Measurements from ENCODE around the gene HBA2.
A peak's percentile ranks its signal among the peaks of the same experiment; 100 is the strongest.
"Not testable (repeated sequence)": the region's sequence is repeated elsewhere in the genome, so short reads cannot be mapped to it uniquely, and the experiment has no call there.

The HBA2 gene

DNA sequence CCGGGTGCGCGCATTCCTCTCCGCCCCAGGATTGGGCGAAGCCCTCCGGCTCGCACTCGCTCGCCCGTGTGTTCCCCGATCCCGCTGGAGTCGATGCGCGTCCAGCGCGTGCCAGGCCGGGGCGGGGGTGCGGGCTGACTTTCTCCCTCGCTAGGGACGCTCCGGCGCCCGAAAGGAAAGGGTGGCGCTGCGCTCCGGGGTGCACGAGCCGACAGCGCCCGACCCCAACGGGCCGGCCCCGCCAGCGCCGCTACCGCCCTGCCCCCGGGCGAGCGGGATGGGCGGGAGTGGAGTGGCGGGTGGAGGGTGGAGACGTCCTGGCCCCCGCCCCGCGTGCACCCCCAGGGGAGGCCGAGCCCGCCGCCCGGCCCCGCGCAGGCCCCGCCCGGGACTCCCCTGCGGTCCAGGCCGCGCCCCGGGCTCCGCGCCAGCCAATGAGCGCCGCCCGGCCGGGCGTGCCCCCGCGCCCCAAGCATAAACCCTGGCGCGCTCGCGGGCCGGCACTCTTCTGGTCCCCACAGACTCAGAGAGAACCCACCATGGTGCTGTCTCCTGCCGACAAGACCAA is at the start of gene HBA2:
TSS of gene HBA2 (plus strand) at position 503 of the 568 bp plus-strand sequence. CDS start at position 540, 37 bp downstream.
- DNase-seq (ENCODE audit: low read depth); H3K4me3 ChIP-seq (ENCODE audit: low read depth, low read length): not testable (repeated sequence)

DNA sequence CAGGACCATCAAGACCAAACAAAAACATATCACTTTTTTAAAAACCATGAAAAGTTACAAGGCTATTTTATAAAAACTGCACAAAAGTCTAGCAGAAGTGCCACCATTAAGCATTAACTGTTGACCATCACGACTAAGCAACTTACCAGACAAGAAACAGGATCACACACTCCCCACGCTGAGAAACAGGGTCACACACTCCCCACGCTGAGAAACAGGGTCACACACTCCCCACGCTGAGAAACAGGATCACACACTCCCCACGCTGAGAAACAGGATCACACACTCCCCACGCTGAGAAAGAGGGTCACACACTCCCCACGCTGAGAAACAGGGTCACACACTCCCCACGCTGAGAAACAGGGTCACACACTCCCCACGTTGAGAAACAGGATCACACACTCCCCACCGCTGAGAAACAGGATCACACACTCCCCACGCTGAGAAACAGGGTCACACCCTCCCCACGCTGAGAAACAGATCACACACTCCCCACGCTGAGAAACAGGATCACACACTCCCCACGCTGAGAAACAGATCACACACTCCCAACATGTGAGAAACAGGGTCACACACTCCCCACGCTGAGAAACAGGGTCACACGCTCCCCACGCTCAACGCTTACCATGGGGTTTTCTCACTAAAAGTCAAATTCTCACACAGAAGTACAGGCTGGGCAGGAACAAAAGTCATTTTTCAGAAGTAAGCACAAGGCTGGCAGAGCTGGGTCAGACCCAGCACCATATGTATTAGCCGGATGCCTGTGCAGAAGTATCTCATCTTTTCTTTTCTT is 48.9 kb upstream of the HBA2 start:
- not testable (repeated sequence) for H3K4me3 ChIP-seq (ENCODE audit: low read depth, low read length); DNase-seq (ENCODE audit: low read depth)

DNA sequence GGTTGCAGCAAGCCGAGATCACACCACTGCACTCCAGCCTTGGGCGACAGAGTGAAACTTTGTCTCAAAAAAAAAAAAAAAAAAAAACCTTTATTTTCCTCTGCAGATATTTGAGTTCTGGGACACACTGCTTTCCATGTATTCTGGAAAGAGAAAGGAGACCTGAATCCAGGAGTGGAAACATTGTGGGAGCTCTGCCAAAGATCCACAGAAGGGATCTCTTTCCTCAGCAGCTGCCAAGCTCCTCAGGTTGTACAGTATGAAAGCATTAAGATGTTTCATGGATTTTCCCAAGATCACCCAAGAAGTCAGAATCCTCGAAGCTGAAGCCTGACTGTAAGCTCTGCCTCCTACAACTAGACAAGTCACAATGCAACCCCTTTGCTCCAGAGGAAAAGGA is 47.7 kb upstream of the HBA2 start:
- TF ChIP-seq, protein P1, sequence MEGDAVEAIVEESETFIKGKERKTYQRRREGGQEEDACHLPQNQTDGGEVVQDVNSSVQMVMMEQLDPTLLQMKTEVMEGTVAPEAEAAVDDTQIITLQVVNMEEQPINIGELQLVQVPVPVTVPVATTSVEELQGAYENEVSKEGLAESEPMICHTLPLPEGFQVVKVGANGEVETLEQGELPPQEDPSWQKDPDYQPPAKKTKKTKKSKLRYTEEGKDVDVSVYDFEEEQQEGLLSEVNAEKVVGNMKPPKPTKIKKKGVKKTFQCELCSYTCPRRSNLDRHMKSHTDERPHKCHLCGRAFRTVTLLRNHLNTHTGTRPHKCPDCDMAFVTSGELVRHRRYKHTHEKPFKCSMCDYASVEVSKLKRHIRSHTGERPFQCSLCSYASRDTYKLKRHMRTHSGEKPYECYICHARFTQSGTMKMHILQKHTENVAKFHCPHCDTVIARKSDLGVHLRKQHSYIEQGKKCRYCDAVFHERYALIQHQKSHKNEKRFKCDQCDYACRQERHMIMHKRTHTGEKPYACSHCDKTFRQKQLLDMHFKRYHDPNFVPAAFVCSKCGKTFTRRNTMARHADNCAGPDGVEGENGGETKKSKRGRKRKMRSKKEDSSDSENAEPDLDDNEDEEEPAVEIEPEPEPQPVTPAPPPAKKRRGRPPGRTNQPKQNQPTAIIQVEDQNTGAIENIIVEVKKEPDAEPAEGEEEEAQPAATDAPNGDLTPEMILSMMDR (conservative IDR thresholded peaks at IDR 0.05; ENCODE audit: low read depth, low read length): no peak
- no peak overlapping the region for H3K4me3 ChIP-seq (ENCODE audit: low read depth, low read length)
- DNase-seq (ENCODE audit: low read depth): no peak

DNA sequence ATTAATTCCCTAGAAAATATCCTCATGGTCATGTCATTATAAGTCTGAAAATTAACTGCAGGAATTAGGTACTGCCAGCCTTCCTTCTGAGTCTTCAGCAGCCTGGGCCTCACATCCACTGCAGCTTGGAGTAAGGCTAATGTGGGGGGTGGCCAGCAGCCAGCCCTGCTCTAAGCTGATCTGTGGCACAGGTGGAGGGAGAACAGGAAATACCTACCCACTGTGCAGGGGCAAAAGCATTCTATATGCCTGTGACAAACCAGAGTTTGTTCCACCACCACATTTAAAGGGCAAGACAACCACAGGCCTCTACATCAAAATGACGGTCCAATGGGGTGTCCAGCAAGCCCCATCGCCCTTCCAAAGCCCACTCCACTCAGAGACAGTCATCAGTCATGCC is 43.6 kb upstream of the HBA2 start:
- no peak overlapping the region for H3K4me3 ChIP-seq (ENCODE audit: low read depth, low read length)
- DNase-seq (ENCODE audit: low read depth): no peak
- TF ChIP-seq, protein P1 (conservative IDR thresholded peaks at IDR 0.05; ENCODE audit: low read depth, low read length): no peak

DNA sequence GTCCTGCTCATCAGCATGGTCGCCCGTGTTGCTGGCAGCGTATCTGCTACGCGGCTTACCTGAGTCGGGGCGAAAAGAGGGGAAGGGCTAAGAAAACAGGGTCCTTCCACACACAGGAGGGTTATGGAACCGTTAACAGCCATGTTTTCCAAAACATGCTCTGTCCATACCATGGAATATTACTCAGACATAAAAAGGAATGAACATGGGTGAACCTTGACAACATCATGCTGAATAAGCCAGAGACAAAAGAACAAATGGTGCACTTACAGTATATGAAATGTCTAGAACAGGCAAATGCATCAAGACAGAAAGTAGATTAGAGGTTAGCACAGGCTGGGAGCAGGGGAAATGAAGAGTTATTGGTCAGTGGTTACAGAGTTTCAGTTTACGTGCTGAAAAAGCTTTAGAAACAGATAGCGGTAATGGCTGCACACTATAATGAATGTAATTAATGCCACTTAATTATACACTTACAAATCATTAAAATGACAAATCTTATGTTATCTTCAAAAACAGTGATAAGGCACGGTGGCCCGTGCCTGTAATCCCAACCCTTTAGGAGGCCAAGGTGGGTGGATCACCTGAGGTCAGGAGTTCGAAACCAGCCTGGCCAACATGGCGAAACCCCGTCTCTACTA is 42.0 kb upstream of the HBA2 start:
- DNase-seq (ENCODE audit: low read depth): no peak
- TF ChIP-seq, protein P1 (conservative IDR thresholded peaks at IDR 0.05; ENCODE audit: low read depth, low read length): no peak
- no peak overlapping the region for H3K4me3 ChIP-seq (ENCODE audit: low read depth, low read length)

DNA sequence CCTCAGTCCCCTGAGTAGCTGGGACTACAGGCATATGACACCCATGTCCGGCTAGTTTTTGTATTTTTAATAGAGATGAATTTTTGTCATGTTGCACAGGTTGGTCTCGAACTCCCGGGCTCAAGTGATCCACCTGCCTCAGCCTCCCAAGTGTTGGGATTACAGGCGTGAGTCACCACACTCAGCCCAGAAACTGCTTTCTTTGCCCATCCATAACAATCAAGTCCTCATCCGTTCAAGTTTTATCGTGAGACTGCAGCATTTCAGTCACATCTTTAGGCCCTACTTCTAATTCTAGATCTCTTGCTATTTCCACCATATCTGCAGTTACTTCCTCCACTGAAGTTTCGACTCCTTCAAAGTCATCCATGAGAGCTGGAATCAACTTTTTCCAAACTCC is 40.6 kb upstream of the HBA2 start:
- TF ChIP-seq, protein P1 (conservative IDR thresholded peaks at IDR 0.05; ENCODE audit: low read depth, low read length): no peak
- DNase-seq (ENCODE audit: low read depth): no peak
- no peak overlapping the region for H3K4me3 ChIP-seq (ENCODE audit: low read depth, low read length)

DNA sequence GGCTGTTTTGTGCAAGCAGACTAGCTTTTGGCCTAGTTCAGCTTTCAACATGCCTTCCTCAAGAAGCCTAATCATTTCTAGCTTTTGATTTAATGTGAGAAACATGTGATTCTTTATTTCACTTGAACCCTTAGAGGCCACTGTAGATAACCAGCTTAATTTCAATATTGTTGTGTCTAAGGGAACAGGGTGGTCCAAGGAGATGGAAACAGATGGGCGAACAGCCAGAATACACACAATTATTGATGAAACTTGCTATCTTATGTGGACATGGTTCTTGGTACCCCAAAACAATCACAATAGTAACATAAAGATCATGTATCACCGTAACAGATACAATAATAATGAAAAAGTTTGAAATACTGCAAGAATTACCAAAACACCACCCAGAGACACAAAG is 39.0 kb upstream of the HBA2 start:
- no peak for DNase-seq (ENCODE audit: low read depth)
- TF ChIP-seq, protein P1 (conservative IDR thresholded peaks at IDR 0.05; ENCODE audit: low read depth, low read length): no peak
- no peak overlapping the region for H3K4me3 ChIP-seq (ENCODE audit: low read depth, low read length)

DNA sequence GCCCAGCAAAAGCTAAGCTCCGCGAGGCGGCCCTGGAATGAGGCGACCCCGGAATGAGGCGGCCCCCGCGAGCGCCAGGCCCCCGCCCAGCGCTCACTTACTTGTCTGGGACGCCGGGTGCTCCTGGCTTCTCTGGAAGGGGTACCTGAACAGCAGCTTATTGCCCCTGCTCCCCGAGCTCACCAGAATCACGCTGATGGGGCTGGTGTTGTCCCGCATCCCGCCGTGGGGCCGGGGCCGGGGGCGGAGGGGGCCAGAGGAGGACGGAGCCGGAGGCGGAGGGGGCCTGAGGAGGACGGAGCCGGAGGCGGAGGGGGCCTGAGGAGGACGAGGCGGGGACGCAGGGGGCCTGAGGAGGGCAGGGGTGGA is 34.6 kb upstream of the HBA2 start:
- peak; percentile 16 for DNase-seq (ENCODE audit: low read depth)
- H3K4me3 ChIP-seq (ENCODE audit: low read depth, low read length): peak overlapping the region; percentile 74
- TF ChIP-seq, protein P1 (conservative IDR thresholded peaks at IDR 0.05; ENCODE audit: low read depth, low read length): no peak

Measured in choroid plexus epithelial cell (primary cell).